GM18519 (cell line): ENCODE results near the gene WRNIP1.

ENCODE experiments used
- ATAC-seq: cut with Tn5 transposase; IDR thresholded peaks from one replicate; pipeline ENCODE4 v1.9.1; 2021; ENCODE audit warnings: mild to moderate bottlenecking, moderate library complexity; ENCODE audit not compliant: unreplicated experiment, low FRiP score

Gene WRNIP1

GRCh38 chr6:2739335-2739734, 25.9 kb upstream of the WRNIP1 start:
- ATAC-seq, result no peak

DNA sequence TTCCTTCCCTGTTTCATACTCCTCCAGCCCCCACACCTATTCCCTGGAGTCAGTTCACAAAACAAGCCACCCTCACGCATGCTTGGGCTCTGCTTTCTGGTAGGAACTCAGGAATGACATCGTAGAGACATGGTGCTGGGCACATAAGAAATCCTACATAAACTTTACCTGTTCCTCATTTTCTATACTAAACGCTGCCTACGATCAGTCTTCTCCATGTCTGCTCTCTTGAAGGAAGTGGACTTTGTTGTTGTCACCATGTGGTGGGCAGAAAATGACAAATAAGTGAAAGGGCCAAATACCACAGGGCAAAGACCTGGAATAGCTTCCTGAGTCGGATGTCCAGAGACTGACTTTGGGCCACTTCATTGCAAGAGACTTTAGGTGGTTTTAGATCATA, 24.6 kb upstream of the WRNIP1 start:
- no peak for ATAC-seq

- no peak for ATAC-seq
These were observed 23.4 kb upstream of the WRNIP1 start for GRCh38 chr6:2741756-2742155.

GRCh38 chr6:2743280-2744208, 21.6 kb upstream of the WRNIP1 start:
- no peak for ATAC-seq

GRCh38 chr6:2744209-2744771, 20.9 kb upstream of the WRNIP1 start:
- no peak for ATAC-seq

DNA sequence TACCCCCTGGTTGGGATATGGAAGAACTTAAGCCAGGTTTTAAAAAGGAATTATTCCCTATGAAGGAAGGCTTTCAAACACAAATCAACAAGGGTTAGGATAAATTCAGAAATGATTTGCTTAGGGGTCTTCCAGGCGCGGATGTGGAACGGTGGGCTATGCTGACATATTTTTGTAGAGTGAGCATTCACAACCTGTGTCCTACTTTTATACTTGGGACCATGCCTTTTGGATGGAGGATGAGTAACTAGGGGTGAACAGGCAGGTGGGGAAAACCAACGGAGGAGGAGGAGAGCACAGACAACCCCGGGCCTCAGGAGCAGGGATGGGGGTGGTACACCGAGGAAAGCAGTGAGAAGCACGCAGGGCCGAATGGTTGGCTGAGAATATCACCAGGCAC, 20.4 kb upstream of the WRNIP1 start:
- ATAC-seq, result no peak

DNA sequence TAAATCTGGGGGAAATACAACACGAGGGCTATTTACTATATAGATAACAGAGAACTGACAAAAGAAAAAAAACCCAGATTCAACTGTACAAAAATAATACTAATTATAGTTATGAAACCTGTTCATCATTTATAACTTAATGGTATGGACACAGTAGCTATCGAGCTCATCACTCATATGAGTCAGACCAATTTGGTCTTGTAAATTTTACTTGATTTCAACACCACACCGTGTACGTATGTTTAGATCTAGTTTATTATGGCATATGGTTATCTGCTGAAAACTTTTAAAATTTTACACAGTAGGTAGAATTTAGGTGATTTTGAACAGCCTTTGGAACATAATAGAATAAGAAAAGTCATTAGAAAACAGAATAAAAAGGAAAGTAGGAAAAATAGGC, 19.9 kb upstream of the WRNIP1 start:
- no peak for ATAC-seq

- ATAC-seq, result no peak
These were observed 18.6 kb upstream of the WRNIP1 start for GRCh38 chr6:2746557-2747061.

DNA sequence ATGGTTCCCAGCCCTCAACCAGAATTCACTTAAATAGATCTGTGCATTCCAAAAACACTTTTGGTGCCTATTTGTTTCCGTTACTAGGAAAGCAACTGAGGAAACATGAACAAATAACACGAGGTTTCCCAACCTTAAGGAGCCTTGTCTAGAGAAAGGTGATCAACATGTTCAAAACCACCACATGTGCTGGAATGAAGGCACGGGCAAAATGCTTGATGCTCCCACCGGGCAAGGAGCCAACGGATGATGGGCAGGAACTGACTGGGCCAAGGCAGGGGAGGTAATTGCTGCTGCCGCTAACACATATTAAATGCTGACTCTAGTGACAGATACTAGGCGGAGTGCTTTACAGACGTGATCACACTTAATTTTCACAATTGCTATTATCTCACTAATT, 17.0 kb upstream of the WRNIP1 start:
- ATAC-seq, result no peak

DNA sequence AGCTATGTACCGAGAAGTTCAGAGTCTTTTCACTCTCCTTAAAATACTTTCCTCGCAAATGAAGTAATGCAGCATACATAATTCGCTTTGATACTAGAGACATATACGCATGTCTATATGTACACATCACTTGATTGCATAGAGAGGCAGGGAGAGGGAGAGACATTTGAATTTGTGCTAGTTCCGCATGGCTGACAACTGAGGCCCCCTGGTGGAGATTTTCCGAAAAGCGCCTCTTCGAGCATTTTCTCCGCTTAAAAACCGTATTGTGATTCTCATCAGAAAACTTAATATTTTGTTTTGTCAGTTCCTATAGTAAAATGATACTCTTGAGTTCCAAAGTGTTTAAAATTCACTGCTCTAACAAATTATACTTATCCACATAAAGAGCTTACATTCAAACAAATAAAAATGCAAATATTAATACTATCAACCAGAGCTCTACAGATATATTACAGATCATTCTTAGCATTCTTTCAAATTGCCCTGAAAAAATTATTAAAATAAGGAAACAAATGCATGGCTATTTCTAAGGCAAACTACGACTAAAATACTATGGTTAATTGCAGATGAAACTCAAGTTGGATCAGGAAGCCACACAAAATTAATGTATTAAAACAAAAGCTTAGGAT, 15.1 kb upstream of the WRNIP1 start:
- ATAC-seq, result no peak

DNA sequence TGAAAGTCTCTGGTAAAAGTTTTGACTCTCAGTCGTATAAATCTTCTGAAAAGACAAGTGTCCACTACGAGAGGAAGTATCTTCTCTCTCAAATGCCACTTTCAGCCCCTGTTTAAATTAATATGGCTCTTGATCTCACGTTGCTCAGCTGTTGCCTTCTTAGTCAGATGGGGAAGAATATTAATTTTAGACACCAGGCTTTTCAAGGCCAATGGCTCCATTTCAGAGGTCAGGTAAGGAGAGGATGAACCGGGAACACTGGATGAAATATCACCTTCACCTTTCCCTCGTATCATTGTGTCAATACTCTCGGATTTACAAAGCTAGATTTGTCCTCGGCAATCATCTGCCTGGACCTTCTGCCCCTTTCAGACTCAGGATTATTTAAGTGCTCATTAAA, 14.4 kb upstream of the WRNIP1 start, which contains the start of gene MYLK4:
Gene MYLK4, minus strand, starts transcription at position 91 of the 400 bp plus-strand sequence. CDS start 1,628 bp downstream, outside the sequence.
- no peak for ATAC-seq

- no peak for ATAC-seq
These were observed 13.3 kb upstream of the WRNIP1 start for GRCh38 chr6:2751871-2752270.

- ATAC-seq, result no peak
These were observed 12.6 kb upstream of the WRNIP1 start for GRCh38 chr6:2752477-2753109.

- no peak for ATAC-seq
These were observed 12.1 kb upstream of the WRNIP1 start for GRCh38 chr6:2753110-2753489.

- no peak for ATAC-seq
These were observed 11.4 kb upstream of the WRNIP1 start for GRCh38 chr6:2753743-2754142.

- no peak for ATAC-seq
These were observed 10.8 kb upstream of the WRNIP1 start for GRCh38 chr6:2754393-2754792.

GRCh38 chr6:2754911-2755310, 10.3 kb upstream of the WRNIP1 start:
- no peak for ATAC-seq

DNA sequence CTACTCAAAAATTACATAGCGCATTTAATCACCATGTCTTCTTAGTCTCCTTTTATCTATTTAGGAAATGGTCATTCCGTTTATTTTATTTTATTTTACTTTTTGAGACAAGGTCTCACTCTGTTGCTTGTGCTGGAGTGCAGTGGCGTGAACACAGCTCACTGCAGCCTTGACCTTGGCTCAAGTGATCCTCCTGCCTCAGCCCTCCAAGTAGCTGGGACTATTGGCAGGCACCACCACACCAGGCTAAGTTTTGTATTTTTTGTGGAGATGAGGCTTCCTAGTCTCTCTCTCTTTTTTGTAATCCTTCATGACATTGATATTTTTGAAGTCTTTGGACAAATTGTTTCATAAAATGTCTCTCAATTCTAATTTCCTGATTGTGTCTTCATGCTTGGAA, 9.7 kb upstream of the WRNIP1 start:
- no peak for ATAC-seq

DNA sequence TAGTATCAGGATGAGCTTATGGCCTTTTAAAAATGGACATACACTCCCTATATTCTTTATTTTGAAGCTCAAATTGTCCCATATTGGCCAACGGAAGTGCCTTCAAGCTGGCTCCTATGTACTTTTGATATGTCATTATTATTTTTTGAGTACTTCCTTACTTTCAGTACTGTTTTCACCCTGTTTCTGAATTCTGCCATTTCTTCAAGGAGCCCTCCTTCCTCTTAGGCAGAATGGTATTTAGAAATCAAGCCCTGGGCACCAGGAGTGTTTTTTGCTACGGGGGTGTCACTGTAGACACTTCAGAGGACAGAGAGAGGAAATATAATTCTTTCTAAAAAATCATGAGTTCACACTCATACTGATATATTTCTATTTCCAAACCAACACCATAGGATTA, 9.0 kb upstream of the WRNIP1 start:
- ATAC-seq, result no peak

GRCh38 chr6:2756687-2757224, 8.4 kb upstream of the WRNIP1 start:
- ATAC-seq, result no peak

- no peak for ATAC-seq
These were observed 6.2 kb upstream of the WRNIP1 start for GRCh38 chr6:2758980-2759379.
